ENCODE data around the gene AXIN1.

Gene AXIN1

GRCh38 chr16:265002-265529, 87.5 kb downstream of the AXIN1 start:
- in situ Hi-C loops (cut with MboI; ENCODE audit: low sequenced_read_pairs, unreplicated experiment), result no loop called here
- TF ChIP-seq CTCF (IDR thresholded peaks at IDR 0.05; ENCODE audit: borderline replicate concordance, control extremely low read depth, extremely low read depth, insufficient read depth, missing control alignments), result no peak
- DNase-seq (ENCODE audit: low spot score), result no peak

- in situ Hi-C loops (cut with MboI; ENCODE audit: low sequenced_read_pairs, unreplicated experiment), result no loop called here
- TF ChIP-seq CTCF (IDR thresholded peaks at IDR 0.05; ENCODE audit: borderline replicate concordance, control extremely low read depth, extremely low read depth, insufficient read depth, missing control alignments), result no peak
- DNase-seq (ENCODE audit: low spot score), result no peak
Observed at GRCh38 chr16:264440-264951, 88.0 kb downstream of the AXIN1 start.

GRCh38 chr16:263944-264343, 88.6 kb downstream of the AXIN1 start:
- no peak for TF ChIP-seq CTCF (IDR thresholded peaks at IDR 0.05; ENCODE audit: borderline replicate concordance, control extremely low read depth, extremely low read depth, insufficient read depth, missing control alignments)
- in situ Hi-C loops (cut with MboI; ENCODE audit: low sequenced_read_pairs, unreplicated experiment), result no loop called here
- no peak for DNase-seq (ENCODE audit: low spot score)

- TF ChIP-seq CTCF (IDR thresholded peaks at IDR 0.05; ENCODE audit: borderline replicate concordance, control extremely low read depth, extremely low read depth, insufficient read depth, missing control alignments), result no peak
- in situ Hi-C loops (cut with MboI; ENCODE audit: low sequenced_read_pairs, unreplicated experiment), result no loop called here
- no peak for DNase-seq (ENCODE audit: low spot score)
Observed at GRCh38 chr16:263182-263774, 89.2 kb downstream of the AXIN1 start.

GRCh38 chr16:262121-262745, 90.3 kb downstream of the AXIN1 start:
- TF ChIP-seq CTCF (IDR thresholded peaks at IDR 0.05; ENCODE audit: borderline replicate concordance, control extremely low read depth, extremely low read depth, insufficient read depth, missing control alignments), result no peak
- DNase-seq (ENCODE audit: low spot score), result no peak
- in situ Hi-C loops (cut with MboI; ENCODE audit: low sequenced_read_pairs, unreplicated experiment), result no loop called here

GRCh38 chr16:261031-261691, 91.4 kb downstream of the AXIN1 start:
- DNase-seq (ENCODE audit: low spot score), result no peak
- TF ChIP-seq CTCF (IDR thresholded peaks at IDR 0.05; ENCODE audit: borderline replicate concordance, control extremely low read depth, extremely low read depth, insufficient read depth, missing control alignments), result no peak
- in situ Hi-C loops (cut with MboI; ENCODE audit: low sequenced_read_pairs, unreplicated experiment), result no loop called here

Data from GM13976 (cell line).